Rectal smooth muscle tissue (tissue), 1 donor: ENCODE results near the gene TCF12.
A peak's percentile ranks its signal among the peaks of the same experiment; 100 is the strongest.

Experiments used
- H3K27ac ChIP-seq: one replicate; pipeline ENCODE4 v1.7.0; 2013; ENCODE audit warnings: low read depth, low read length, inconsistent platforms
- H3K27me3 ChIP-seq: one replicate; pipeline ENCODE4 v1.7.0; 2013; ENCODE audit warnings: low read length; ENCODE audit not compliant: control insufficient read depth, insufficient read depth
- H3K36me3 ChIP-seq: one replicate; pipeline ENCODE4 v1.7.0; 2013; ENCODE audit warnings: low read length; ENCODE audit not compliant: control insufficient read depth, insufficient read depth
- H3K4me1 ChIP-seq: one replicate; pipeline ENCODE4 v1.7.0; 2013; ENCODE audit warnings: low read length; ENCODE audit not compliant: control insufficient read depth, insufficient read depth
- H3K4me3 ChIP-seq: one replicate; pipeline ENCODE4 v1.7.0; 2013; ENCODE audit warnings: low read length
- H3K9ac ChIP-seq: one replicate; pipeline ENCODE4 v1.7.0; 2013; ENCODE audit warnings: low read length

The TCF12 gene

GRCh38 chr15:56918046-56918938 lies at the start of gene TCF12:
Gene TCF12 (plus strand): TSS chr15:56918644. CDS start chr15:56919914, 1,270 bp downstream.
- H3K9ac ChIP-seq = peak within 1 kb of the TSS; percentile 89
- peaks cover 13% of the 10 kb centered on the region for H3K4me1 ChIP-seq
- H3K4me3 ChIP-seq = peak within 1 kb of the TSS; percentile 62
- H3K27me3 ChIP-seq = no peaks in the 10 kb centered on the region
- H3K27ac ChIP-seq = peak within 1 kb of the TSS; percentile 86
- H3K36me3 ChIP-seq = no peaks in the 10 kb centered on the region

- Histone ChIP-seq H3K27ac (no peak overlapping the region), H3K4me1 (peaks cover 4% of the 10 kb centered on the region), H3K4me3 (no peak overlapping the region), H3K27me3 (no peaks in the 10 kb centered on the region), H3K36me3 (no peaks in the 10 kb centered on the region), H3K9ac (no peak overlapping the region)
Observed at GRCh38 chr15:56869573-56869972, 48.9 kb upstream of the TCF12 start.

GRCh38 chr15:56871185-56871584 lies 47.3 kb upstream of the TCF12 start:
- no peaks in the 10 kb centered on the region for H3K36me3 ChIP-seq
- H3K27ac ChIP-seq = no peak overlapping the region
- no peak overlapping the region for H3K4me3 ChIP-seq
- H3K9ac ChIP-seq = no peak overlapping the region
- H3K4me1 ChIP-seq = peaks cover 4% of the 10 kb centered on the region
- H3K27me3 ChIP-seq = no peaks in the 10 kb centered on the region

- no peak overlapping the region for H3K9ac ChIP-seq
- no peaks in the 10 kb centered on the region for H3K27me3 ChIP-seq
- no peak overlapping the region for H3K27ac ChIP-seq
- H3K36me3 ChIP-seq = no peaks in the 10 kb centered on the region
- no peak overlapping the region for H3K4me3 ChIP-seq
- peaks cover 4% of the 10 kb centered on the region for H3K4me1 ChIP-seq
Observed at GRCh38 chr15:56871867-56872266, 46.6 kb upstream of the TCF12 start.

GRCh38 chr15:56877255-56877970 lies 41.0 kb upstream of the TCF12 start:
- Histone ChIP-seq H3K4me1 (no peaks in the 10 kb centered on the region), H3K27me3 (no peaks in the 10 kb centered on the region), H3K4me3 (no peak overlapping the region), H3K27ac (no peak overlapping the region), H3K36me3 (no peaks in the 10 kb centered on the region), H3K9ac (no peak overlapping the region)

GRCh38 chr15:56879502-56879901 lies 38.9 kb upstream of the TCF12 start:
- Histone ChIP-seq H3K36me3 (no peaks in the 10 kb centered on the region), H3K27me3 (no peaks in the 10 kb centered on the region), H3K4me3 (no peak overlapping the region), H3K4me1 (no peaks in the 10 kb centered on the region), H3K27ac (no peak overlapping the region), H3K9ac (no peak overlapping the region)

DNA sequence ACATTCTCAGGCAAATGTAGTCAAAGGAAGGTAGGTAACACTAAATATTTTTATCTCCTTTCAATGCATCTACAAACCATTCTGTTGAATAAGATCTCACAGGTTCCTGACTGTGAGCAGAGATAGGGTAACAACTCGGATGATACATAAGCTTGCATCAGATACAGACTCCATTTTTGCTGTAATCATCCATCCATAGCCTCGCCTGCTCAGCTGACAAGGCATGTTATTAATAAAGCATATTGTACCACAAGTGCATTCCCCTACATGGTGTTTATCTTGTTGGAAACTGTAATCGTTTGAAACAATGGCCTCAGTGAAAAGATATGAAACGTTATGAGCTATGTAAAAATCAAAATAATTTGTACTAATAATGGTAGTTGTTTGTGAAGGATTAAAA lies 35.4 kb upstream of the TCF12 start:
- Histone ChIP-seq H3K36me3 (no peaks in the 10 kb centered on the region), H3K27me3 (no peaks in the 10 kb centered on the region), H3K27ac (no peak overlapping the region), H3K4me1 (peaks cover 12% of the 10 kb centered on the region), H3K4me3 (no peak overlapping the region), H3K9ac (no peak overlapping the region)

- peak overlapping the region; percentile 89 for H3K4me3 ChIP-seq
- H3K27ac ChIP-seq = peak overlapping the region; percentile 98
- no peaks in the 10 kb centered on the region for H3K36me3 ChIP-seq
- H3K9ac ChIP-seq = peak overlapping the region; percentile 53
- H3K4me1 ChIP-seq = peaks cover 12% of the 10 kb centered on the region
- no peaks in the 10 kb centered on the region for H3K27me3 ChIP-seq
Observed at GRCh38 chr15:56886363-56886931, 32.0 kb upstream of the TCF12 start.

DNA sequence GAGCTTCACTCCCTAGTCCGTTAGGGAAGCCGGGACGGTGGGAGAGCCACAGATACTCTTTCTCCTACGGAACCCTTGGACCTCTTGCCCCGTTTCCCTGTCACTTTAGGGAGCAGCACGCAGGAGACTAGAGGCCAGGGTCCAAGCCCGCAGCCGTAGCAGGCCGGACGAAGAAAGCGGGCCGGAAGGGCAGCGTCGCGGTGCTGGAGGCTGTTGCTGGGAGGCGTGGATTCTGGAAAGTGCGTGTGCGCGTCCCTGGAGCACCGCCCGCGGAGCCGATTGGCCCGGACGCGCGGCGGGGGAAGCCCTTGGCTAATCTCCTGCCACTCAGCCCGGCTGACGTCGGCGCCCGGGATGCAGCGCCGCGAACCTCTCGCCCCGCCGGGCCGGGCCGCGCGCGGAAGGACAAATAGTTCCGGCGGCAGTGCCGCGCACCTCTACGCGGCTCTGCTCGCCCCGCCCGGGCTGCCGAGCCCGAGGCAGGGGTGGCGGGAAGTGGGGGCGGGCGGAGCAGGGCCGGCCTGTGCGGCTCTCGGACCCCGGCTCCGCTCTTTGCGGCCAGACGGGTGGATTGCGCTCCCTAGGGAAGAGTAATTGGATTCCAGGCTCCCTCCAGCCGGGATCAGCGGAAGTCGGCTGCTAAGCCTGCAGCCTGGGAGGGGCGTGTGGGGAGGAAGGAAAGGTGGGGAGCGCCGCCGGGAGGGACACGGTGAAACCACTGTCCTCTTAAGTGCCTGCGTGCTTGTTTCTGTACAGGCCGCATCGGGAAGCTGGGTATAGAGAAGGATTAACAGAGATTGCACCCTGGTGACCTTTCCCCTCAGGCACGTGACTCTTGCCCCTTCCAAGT lies 31.3 kb upstream of the TCF12 start:
- Histone ChIP-seq H3K36me3 (no peaks in the 10 kb centered on the region), H3K27ac (peak overlapping the region; percentile 98), H3K9ac (peak overlapping the region; percentile 89), H3K27me3 (no peaks in the 10 kb centered on the region), H3K4me1 (peaks cover 12% of the 10 kb centered on the region), H3K4me3 (peak overlapping the region; percentile 89)

DNA sequence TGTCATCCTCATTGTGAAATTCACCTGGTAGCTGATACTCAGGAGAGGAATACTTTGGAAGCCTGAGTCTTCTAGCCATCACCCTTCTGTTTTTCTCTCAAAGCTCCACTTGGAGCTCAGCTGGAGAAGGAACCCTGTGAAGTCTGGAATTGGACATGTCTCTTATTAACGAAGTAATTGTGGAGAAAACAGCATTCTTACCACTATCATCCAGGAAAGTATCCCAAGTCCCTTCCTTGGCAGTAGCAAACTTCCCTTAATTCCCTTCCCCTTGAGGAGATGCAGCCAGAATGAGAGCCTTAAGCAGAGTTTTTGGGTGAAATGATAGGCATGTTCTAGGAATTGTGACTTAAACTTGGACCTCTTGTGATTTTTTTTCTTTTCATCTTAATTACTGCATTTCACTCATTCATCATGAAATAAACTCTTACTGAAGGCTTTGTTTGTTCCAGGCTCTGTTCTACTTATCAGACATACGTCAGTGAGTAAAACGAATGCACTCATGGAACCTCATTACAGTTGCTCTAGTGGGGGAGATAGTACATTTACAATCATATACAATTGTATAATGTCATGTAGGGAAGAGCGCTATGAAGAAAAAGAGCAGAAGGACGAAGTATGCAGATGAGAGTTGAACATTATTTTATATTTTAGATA lies 30.5 kb upstream of the TCF12 start:
- Histone ChIP-seq H3K36me3 (no peaks in the 10 kb centered on the region), H3K27ac (peak overlapping the region; percentile 98), H3K4me3 (peak overlapping the region; percentile 89), H3K4me1 (peaks cover 12% of the 10 kb centered on the region), H3K9ac (peak overlapping the region; percentile 89), H3K27me3 (no peaks in the 10 kb centered on the region)

- no peak overlapping the region for H3K27ac ChIP-seq
- H3K4me1 ChIP-seq = peaks cover 12% of the 10 kb centered on the region
- no peak overlapping the region for H3K9ac ChIP-seq
- H3K4me3 ChIP-seq = no peak overlapping the region
- no peaks in the 10 kb centered on the region for H3K27me3 ChIP-seq
- H3K36me3 ChIP-seq = no peaks in the 10 kb centered on the region
Observed at GRCh38 chr15:56890038-56890437, 28.4 kb upstream of the TCF12 start.
